GM12874 (cell line): ENCODE measurements around the gene KRT79.

Experiments
- CTCF ChIP-seq: IDR thresholded peaks from 2 replicates; pipeline ENCODE4 v1.5.1; 2011; ENCODE audit warnings: low read depth, mild to moderate bottlenecking, control low read depth, low read length, moderate library complexity; ENCODE audit not compliant: insufficient read depth

Gene KRT79

GRCh38 chr12:52867152-52867551 is 33.0 kb upstream of the KRT79 start:
- no peak for TF ChIP-seq CTCF

GRCh38 chr12:52865090-52865944 is 31.2 kb upstream of the KRT79 start:
- peak; percentile 79 for TF ChIP-seq CTCF

- TF ChIP-seq CTCF: no peak
These were observed 27.9 kb upstream of the KRT79 start for GRCh38 chr12:52862023-52862422.

GRCh38 chr12:52861511-52861910 is 27.4 kb upstream of the KRT79 start:
- no peak for TF ChIP-seq CTCF

- no peak for TF ChIP-seq CTCF
These were observed 26.2 kb upstream of the KRT79 start for GRCh38 chr12:52860102-52860823.

- no peak for TF ChIP-seq CTCF
These were observed 23.4 kb upstream of the KRT79 start for GRCh38 chr12:52857500-52857899.

GRCh38 chr12:52856787-52857186 is 22.7 kb upstream of the KRT79 start:
- TF ChIP-seq CTCF: no peak
